H54 (cell line): ENCODE measurements around the gene PRUNE2.

Experiments used
- DNase-seq: peaks from one replicate; pipeline ENCODE4 v3.0.0; 2011; ENCODE audit warnings: low spot score, mixed read lengths; ENCODE audit not compliant: insufficient read length
- FAIRE-seq: peaks from 3 replicates; lab custom pipeline; 2011; peaks lifted over from hg19 to GRCh38; lab: Jason Lieb, UNC
- POLR2A ChIP-seq: IDR thresholded peaks from 2 replicates; pipeline ENCODE4 v1.6.1; 2011; ENCODE audit warnings: low read depth, mild to moderate bottlenecking, low read length

Gene PRUNE2

GRCh38 chr9:76567086-76567485 is 338.8 kb downstream of the PRUNE2 start:
- TF ChIP-seq POLR2A = no peak
- DNase-seq (no peak), FAIRE-seq (peak; percentile 95)

- DNase-seq = no peak
- no peak for TF ChIP-seq POLR2A
- FAIRE-seq = peak; percentile 96
These were observed 341.6 kb downstream of the PRUNE2 start for GRCh38 chr9:76564297-76564696.

- peak; percentile 95 for FAIRE-seq
- TF ChIP-seq POLR2A = no peak
- DNase-seq = no peak
These were observed 343.4 kb downstream of the PRUNE2 start for GRCh38 chr9:76562511-76562911.

- DNase-seq (no peak), FAIRE-seq (peak; percentile 36)
- TF ChIP-seq POLR2A = no peak
These were observed 344.0 kb downstream of the PRUNE2 start for GRCh38 chr9:76561900-76562299.
